Endothelial cell of umbilical vein (primary cell): ENCODE measurements around the gene GPR155. TPM values are rescaled to one million over a fixed set of nuclear protein-coding genes. Genes with fewer than 3 reads are reported as not detected.
A peak's percentile ranks its signal among the peaks of the same experiment; 100 is the strongest.
"Not testable (repeated sequence)": the region's sequence is repeated elsewhere in the genome, so short reads cannot be mapped to it uniquely, and the experiment has no call there.

Experiments used
- BruUV-seq: library from RNA; stranded (reverse); fragments of 400-500 nt; replicated peaks from 2 replicates; lab custom pipeline; 2021; lab: Mats Ljungman, UMichigan
- CTCF ChIA-PET: fragments of 300-600, 350-600 bp; sonication (Branson Sonifier 250); formaldehyde crosslinking; loops from one replicate; lab custom pipeline; 2021; ENCODE audit warnings: antibody characterized with exemption, inconsistent platforms; lab: Charles Lee
- POLR2A ChIA-PET: fragments of 300-600, 350-600 bp; sonication (Branson Sonifier 250); formaldehyde crosslinking; loops from one replicate; lab custom pipeline; 2021; ENCODE audit warnings: antibody characterized with exemption, inconsistent platforms; lab: Charles Lee
- DNase-seq: peaks from one replicate; pipeline ENCODE4 v3.0.0-alpha.2; 2011; ENCODE audit warnings: low read depth, low spot score
- FAIRE-seq: peaks from 2 replicates; lab custom pipeline; 2011; peaks lifted over from hg19 to GRCh38; lab: Jason Lieb, UNC
- H2AFZ ChIP-seq: 2 replicates; pipeline ENCODE4 v1.6.0; 2012; ENCODE audit warnings: low read depth, low read length, control low read depth, inconsistent platforms
- H3K27ac ChIP-seq: 2 replicates; pipeline ENCODE4 v1.5.1; 2011; ENCODE audit warnings: low read depth, mild to moderate bottlenecking, control low read depth, low read length, moderate library complexity; ENCODE audit not compliant: insufficient read depth
- H3K27me3 ChIP-seq, 2 experiments: 2 replicates each; pipeline versions ENCODE4 v1.6.0 to v1.6.1; 2011; ENCODE audit warnings: low read length in 2 of 2, mixed read lengths in 1 of 2; ENCODE audit not compliant: control insufficient read depth in 2 of 2, insufficient read depth in 2 of 2
- H3K36me3 ChIP-seq, 2 experiments: 2 replicates in 1 of 2; 3 replicates in 1 of 2; pipeline ENCODE4 v1.5.1; 2011; ENCODE audit warnings: low read length in 2 of 2, mild to moderate bottlenecking in 1 of 2, moderate library complexity in 1 of 2; ENCODE audit not compliant: control insufficient read depth in 2 of 2, insufficient read depth in 2 of 2; ENCODE audit errors: extremely low read depth in 1 of 2
- H3K4me1 ChIP-seq: 3 replicates; pipeline ENCODE4 v1.5.1; 2011; ENCODE audit warnings: mild to moderate bottlenecking, low read length; ENCODE audit not compliant: control insufficient read depth, insufficient read depth; ENCODE audit errors: extremely low read depth
- H3K4me2 ChIP-seq: 2 replicates; pipeline ENCODE4 v1.6.1; 2011; ENCODE audit warnings: low read length, control low read depth, mixed read lengths; ENCODE audit not compliant: insufficient read depth
- H3K4me3 ChIP-seq, 3 experiments: fragments of 200-600 bp in 1 of 3; sonication (generic), shearing (Covaris generic) in 1 of 3; replicated peaks in 1 of 3; 2 replicates each; pipeline ENCODE4 v1.5.1; 2011 to 2016; ENCODE audit warnings: control low read depth in 3 of 3, low read length in 3 of 3, mild to moderate bottlenecking in 2 of 3, inconsistent platforms in 1 of 3, low read depth in 1 of 3, moderate library complexity in 1 of 3; ENCODE audit not compliant: insufficient read depth in 1 of 3
- H3K79me2 ChIP-seq: 2 replicates; pipeline ENCODE4 v1.6.0; 2012; ENCODE audit warnings: low read length, inconsistent platforms; ENCODE audit not compliant: control insufficient read depth, insufficient read depth
- H3K9ac ChIP-seq: replicated peaks from 2 replicates; pipeline ENCODE3; 2011; ENCODE audit warnings: low read length, control low read depth; ENCODE audit not compliant: insufficient read depth; ENCODE audit errors: extremely low read depth
- H3K9me1 ChIP-seq: replicated peaks from 3 replicates; pipeline ENCODE4 v1.6.0; 2011; ENCODE audit warnings: mild to moderate bottlenecking, low read length; ENCODE audit not compliant: control insufficient read depth, insufficient read depth; ENCODE audit errors: extremely low read depth
- H3K9me3 ChIP-seq: replicated peaks from 2 replicates; pipeline ENCODE4 v1.5.1; 2012; ENCODE audit warnings: low read length, inconsistent platforms; ENCODE audit not compliant: control insufficient read depth, insufficient read depth
- H4K20me1 ChIP-seq: replicated peaks from 2 replicates; pipeline ENCODE3; 2011; ENCODE audit warnings: mild to moderate bottlenecking, low read length; ENCODE audit not compliant: control insufficient read depth, insufficient read depth; ENCODE audit errors: extremely low read depth
- EZH2 ChIP-seq: IDR thresholded peaks from 2 replicates; pipeline ENCODE4 v1.6.1; 2012; ENCODE audit warnings: borderline replicate concordance, low read depth, mild to moderate bottlenecking, moderate library complexity, low read length, inconsistent platforms; ENCODE audit not compliant: severe bottlenecking
- FOS ChIP-seq: IDR thresholded peaks from 2 replicates; pipeline ENCODE4 v1.6.1; 2011; ENCODE audit warnings: mild to moderate bottlenecking, low read length, moderate library complexity, borderline replicate concordance; ENCODE audit not compliant: insufficient read depth
- GATA2 ChIP-seq: IDR thresholded peaks from 2 replicates; pipeline ENCODE4 v1.7.0; 2011; ENCODE audit warnings: low read depth, mild to moderate bottlenecking, moderate library complexity, mixed read lengths, low read length; ENCODE audit not compliant: insufficient read length, insufficient read depth
- JUN ChIP-seq: IDR thresholded peaks from 2 replicates; pipeline ENCODE4 v1.6.1; 2011; ENCODE audit warnings: borderline replicate concordance, low read depth; ENCODE audit not compliant: insufficient read length, insufficient read depth
- MYC ChIP-seq: IDR thresholded peaks from one replicate; pipeline ENCODE4 v1.6.1; 2011; ENCODE audit warnings: mild to moderate bottlenecking, low read depth, low read length
- POLR2A ChIP-seq: IDR thresholded peaks from 2 replicates; pipeline ENCODE4 v1.6.1; 2012; ENCODE audit warnings: low read depth, mild to moderate bottlenecking, control low read depth, low read length
- POLR2AphosphoS5 ChIP-seq: IDR thresholded peaks from 2 replicates; pipeline ENCODE4 v1.6.1; 2012; ENCODE audit warnings: low read depth, mild to moderate bottlenecking, control low read depth, low read length, moderate library complexity; ENCODE audit not compliant: insufficient read depth
- dilution Hi-C: fragments of 300-500 bp; cut with MboI; formaldehyde crosslinking; loops from one replicate; pipeline ENCODE4 v1.15.0; 2019; ENCODE audit warnings: low sequenced_read_pairs; ENCODE audit not compliant: extremely low pct_ligation_motif_present
- intact Hi-C: fragments of 100-400 bp; cut with micrococcal nuclease; formaldehyde crosslinking; loops from one replicate; pipeline ENCODE4 v1.10.0; 2022
- polyA plus RNA-seq, 4 experiments: library from polyadenylated mRNA; depleted of rRNA in 3 of 4; stranded (reverse) in 3 of 4; unstranded in 1 of 4; fragments of >200 nt; gene quantifications; 2 replicates each; pipeline versions ENCODE4 v1.2.1 to v1.2.3, GENCODE V29; 2011 to 2012; ENCODE audit warnings: missing spikeins in 1 of 4
- total RNA-seq: library from RNA; stranded (reverse); gene quantifications from 2 replicates; pipeline ENCODE4 v1.2.3, GENCODE V29; 2021
- TF ChIP-seq, protein P1 (sequence below), 2 donors: IDR thresholded peaks; 1 replicate in 1 of 2; 2 replicates in 1 of 2; pipeline ENCODE4 v1.5.1; 2011; ENCODE audit warnings: low read length in 2 of 2, mild to moderate bottlenecking in 2 of 2, moderate library complexity in 2 of 2, control low read depth in 1 of 2, inconsistent platforms in 1 of 2, low read depth in 1 of 2; ENCODE audit not compliant: insufficient read depth in 1 of 2; ENCODE audit errors: extremely low read depth in 1 of 2
- TF ChIP-seq, protein P2 (sequence below): IDR thresholded peaks from 2 replicates; pipeline ENCODE4 v1.6.1; 2011; ENCODE audit not compliant: insufficient read depth, insufficient read length

Gene GPR155
- total and polyA plus RNA-seq, 2 donors (not counting 3 experiments of a cell fraction or from before 2014, with no cell fraction given): 0.62 to 1.7 TPM

DNA sequence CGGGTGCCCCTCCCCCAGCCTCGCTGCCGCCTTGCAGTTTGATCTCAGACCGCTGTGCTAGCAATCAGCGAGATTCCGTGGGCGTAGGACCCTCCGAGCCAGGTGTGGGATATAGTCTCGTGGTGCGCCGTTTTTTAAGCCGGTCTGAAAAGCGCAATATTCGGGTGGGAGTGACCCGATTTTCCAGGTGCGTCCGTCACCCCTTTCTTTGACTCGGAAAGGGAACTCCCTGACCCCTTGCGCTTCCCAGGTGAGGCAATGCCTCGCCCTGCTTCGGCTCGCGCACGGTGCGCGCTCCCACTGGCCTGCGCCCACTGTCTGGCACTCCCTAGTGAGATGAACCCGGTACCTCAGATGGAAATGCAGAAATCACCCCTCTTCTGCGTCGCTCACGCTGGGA is 76.8 kb downstream of the GPR155 start:
- H4K20me1 ChIP-seq, intact Hi-C loops, H3K9ac ChIP-seq, dilution Hi-C loops, H3K9me3 ChIP-seq, FAIRE-seq, DNase-seq, H3K79me2 ChIP-seq, H2AFZ ChIP-seq, H3K4me2 ChIP-seq, POLR2A ChIA-PET, H3K9me1 ChIP-seq, H3K4me1 ChIP-seq, H3K27ac ChIP-seq, H3K27me3 ChIP-seq, BruUV-seq, CTCF ChIA-PET, H3K36me3 ChIP-seq: not testable (repeated sequence)
- peak overlapping the region in 1 of 3 experiments; percentile 25 for H3K4me3 ChIP-seq

DNA sequence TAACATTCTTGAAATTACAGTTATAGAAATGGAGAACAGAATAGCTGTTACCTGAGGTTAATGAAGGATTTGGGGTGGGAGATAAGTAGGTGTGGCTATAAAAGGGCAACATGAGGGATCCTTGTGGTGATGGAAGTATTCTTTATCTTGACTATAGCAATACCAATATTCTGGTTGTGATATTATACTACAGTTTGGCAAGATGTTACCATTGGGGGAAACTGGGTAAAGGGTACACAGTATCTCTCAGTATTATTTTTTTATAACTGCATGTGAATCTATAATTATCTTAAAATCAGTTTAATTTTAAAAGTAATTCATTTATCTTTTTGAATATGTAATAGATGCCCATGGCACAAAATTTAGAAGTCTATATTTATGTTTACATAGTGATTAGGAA is 83.2 kb downstream of the GPR155 start:
- FAIRE-seq: no peak
- no peaks in the 10 kb centered on the region for H3K4me1 ChIP-seq
- H4K20me1 ChIP-seq: no peaks in the 10 kb centered on the region
- dilution Hi-C loops (no loop called here), intact Hi-C loops (no loop called here)
- no peak for TF ChIP-seq FOS
- TF ChIP-seq EZH2: no peak
- TF ChIP-seq JUN: no peak
- TF ChIP-seq GATA2: no peak
- no peak for TF ChIP-seq POLR2A
- TF ChIP-seq, protein P1, sequence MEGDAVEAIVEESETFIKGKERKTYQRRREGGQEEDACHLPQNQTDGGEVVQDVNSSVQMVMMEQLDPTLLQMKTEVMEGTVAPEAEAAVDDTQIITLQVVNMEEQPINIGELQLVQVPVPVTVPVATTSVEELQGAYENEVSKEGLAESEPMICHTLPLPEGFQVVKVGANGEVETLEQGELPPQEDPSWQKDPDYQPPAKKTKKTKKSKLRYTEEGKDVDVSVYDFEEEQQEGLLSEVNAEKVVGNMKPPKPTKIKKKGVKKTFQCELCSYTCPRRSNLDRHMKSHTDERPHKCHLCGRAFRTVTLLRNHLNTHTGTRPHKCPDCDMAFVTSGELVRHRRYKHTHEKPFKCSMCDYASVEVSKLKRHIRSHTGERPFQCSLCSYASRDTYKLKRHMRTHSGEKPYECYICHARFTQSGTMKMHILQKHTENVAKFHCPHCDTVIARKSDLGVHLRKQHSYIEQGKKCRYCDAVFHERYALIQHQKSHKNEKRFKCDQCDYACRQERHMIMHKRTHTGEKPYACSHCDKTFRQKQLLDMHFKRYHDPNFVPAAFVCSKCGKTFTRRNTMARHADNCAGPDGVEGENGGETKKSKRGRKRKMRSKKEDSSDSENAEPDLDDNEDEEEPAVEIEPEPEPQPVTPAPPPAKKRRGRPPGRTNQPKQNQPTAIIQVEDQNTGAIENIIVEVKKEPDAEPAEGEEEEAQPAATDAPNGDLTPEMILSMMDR (IDR thresholded peaks at IDR 0.05; ENCODE audit: extremely low read depth in 1 of 2, insufficient read depth in 1 of 2, low read depth in 1 of 2, low read length in 2 of 2): no peak
- no peak for TF ChIP-seq MYC
- TF ChIP-seq, protein P2, sequence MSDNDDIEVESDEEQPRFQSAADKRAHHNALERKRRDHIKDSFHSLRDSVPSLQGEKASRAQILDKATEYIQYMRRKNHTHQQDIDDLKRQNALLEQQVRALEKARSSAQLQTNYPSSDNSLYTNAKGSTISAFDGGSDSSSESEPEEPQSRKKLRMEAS: no peak
- TF ChIP-seq POLR2AphosphoS5: no peak
- H3K79me2 ChIP-seq: no peaks in the 10 kb centered on the region
- H3K4me3 ChIP-seq: no peak overlapping the region
- BruUV-seq: no TSS peak
- H3K9ac ChIP-seq: no peak overlapping the region
- H3K27me3 ChIP-seq: no peaks in the 10 kb centered on the region
- H2AFZ ChIP-seq: no peak overlapping the region
- no peak overlapping the region for H3K27ac ChIP-seq
- no peaks in the 10 kb centered on the region for H3K36me3 ChIP-seq
- CTCF ChIA-PET: no interaction called here
- DNase-seq: no peak
- H3K9me1 ChIP-seq: no peaks in the 10 kb centered on the region
- POLR2A ChIA-PET: no interaction called here
- no peaks in the 10 kb centered on the region for H3K9me3 ChIP-seq
- no peak overlapping the region for H3K4me2 ChIP-seq
